ENCODE measurements around the gene STX2. TPM values are rescaled to one million over a fixed set of nuclear protein-coding genes. Genes with fewer than 3 reads are reported as not detected.
"Not testable (repeated sequence)": the region's sequence is repeated elsewhere in the genome, so short reads cannot be mapped to it uniquely, and the experiment has no call there.

STX2 gene
- total RNA-seq, 4 donors from 2014 or later, result 2.9 to 14.7 (median 4.7) TPM

DNA sequence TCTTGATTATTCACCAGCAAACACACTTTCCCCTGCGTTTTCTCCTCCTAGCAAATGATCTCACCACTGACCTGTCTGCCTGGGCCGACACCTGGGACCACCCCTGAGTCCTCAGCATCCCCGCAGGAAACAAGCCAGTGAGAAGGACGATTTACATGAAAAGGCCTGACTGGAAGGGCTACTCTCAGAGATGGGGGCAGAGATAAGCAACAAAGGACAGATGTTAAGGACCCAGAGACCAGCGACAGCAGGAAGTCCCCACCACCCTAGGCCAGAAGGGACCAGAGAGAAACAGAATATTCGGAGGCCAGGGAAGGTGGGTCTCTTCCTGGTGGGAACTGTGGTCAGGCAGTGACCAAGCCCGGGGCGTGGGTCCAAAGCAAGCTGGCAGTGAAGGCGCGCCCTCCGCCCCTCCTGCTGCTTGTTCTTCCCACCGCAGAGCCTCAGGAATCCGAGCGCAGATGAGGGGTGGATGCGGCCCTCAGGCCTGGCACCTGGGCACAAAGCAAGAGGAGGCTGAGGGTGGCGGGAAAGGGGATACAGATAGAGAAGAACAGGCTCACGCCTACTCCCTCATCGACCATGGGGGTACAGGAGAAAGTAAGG is 55.8 kb downstream of the STX2 start:
- DNase-seq (ENCODE audit: low spot score in 2 of 2), result peak in 1 of 2 donors; percentile 46
- intact Hi-C loops (cut with DNase I; ENCODE audit: low total_unique reads), result no loop called here
- no peak for TF ChIP-seq POLR2A (IDR thresholded peaks at IDR 0.05)
- TF ChIP-seq, protein P1, sequence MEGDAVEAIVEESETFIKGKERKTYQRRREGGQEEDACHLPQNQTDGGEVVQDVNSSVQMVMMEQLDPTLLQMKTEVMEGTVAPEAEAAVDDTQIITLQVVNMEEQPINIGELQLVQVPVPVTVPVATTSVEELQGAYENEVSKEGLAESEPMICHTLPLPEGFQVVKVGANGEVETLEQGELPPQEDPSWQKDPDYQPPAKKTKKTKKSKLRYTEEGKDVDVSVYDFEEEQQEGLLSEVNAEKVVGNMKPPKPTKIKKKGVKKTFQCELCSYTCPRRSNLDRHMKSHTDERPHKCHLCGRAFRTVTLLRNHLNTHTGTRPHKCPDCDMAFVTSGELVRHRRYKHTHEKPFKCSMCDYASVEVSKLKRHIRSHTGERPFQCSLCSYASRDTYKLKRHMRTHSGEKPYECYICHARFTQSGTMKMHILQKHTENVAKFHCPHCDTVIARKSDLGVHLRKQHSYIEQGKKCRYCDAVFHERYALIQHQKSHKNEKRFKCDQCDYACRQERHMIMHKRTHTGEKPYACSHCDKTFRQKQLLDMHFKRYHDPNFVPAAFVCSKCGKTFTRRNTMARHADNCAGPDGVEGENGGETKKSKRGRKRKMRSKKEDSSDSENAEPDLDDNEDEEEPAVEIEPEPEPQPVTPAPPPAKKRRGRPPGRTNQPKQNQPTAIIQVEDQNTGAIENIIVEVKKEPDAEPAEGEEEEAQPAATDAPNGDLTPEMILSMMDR (IDR thresholded peaks at IDR 0.05), result no peak

DNA sequence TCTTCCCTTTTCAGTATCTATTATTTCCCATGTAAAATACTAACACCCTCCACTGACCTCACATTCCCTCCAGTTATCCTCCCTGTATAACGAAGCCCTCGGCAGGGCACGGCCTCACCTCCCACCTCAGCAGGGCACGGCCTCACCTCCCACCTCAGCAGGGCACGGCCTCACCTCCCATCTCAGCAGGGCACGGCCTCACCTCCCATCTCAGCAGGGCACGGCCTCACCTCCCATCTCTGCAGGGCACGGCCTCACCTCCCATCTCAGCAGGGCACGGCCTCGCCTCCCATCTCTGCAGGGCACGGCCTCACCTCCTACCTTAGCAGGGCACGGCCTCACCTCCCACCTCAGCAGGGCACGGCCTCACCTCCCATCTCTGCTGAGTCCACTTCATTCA is 56.8 kb downstream of the STX2 start:
- peak in 1 of 2 donors; percentile 85 for DNase-seq (ENCODE audit: low spot score in 2 of 2)
- 88 to 91% methylated on average over 13 of the region's 13 CpGs for WGBS, 2 donors
- intact Hi-C loops (cut with DNase I; ENCODE audit: low total_unique reads); H3K4me3 ChIP-seq (ENCODE audit: low read depth, poor library complexity, severe bottlenecking): not testable (repeated sequence)

More for the DNA sequence above, 55.8 kb downstream of the STX2 start:
- H3K4me3 ChIP-seq (ENCODE audit: low read depth, poor library complexity, severe bottlenecking), result no peak overlapping the region
- 77 to 81% methylated on average over 18 of the region's 18 CpGs for WGBS, 2 donors

DNA sequence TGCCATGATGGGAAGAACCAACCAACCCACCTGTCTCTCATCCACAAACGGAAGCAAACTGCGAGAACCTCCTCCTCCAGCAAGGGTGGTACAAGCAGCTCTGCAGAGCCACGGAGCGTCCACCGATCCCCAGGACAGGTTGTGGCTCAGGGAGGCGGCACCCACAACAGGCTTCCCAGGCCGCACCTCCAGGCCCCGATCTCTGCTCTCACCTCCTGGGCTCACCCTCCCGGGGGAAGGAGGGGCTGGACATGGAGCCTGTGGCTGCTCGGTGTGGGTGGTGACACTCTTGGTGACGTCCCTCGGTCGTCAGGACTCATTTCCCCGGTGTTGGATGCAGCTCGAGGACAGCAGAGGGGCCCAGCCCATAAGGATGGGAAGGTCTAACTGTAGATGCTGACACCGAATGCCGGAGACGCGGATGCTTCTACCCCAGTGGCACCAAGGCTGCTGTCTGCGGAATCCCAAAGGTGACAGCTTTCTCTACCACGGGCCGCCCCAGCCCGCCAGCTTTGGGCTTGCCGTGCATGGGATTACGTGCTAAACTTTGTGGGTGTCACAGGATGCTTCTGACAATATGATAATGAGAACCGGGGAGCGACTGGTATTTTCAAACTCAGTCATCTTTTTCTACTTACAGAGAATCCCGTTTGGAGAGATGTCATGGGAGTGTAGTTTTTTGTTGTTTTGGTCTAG is 58.0 kb downstream of the STX2 start:
- WGBS, 2 donors, result 88 to 91% methylated on average over 23 to 28 of the region's 28 CpGs
- intact Hi-C loops (cut with DNase I; ENCODE audit: low total_unique reads), result no loop called here
- TF ChIP-seq, protein P1 (IDR thresholded peaks at IDR 0.05), result no peak
- TF ChIP-seq POLR2A (IDR thresholded peaks at IDR 0.05), result no peak
- no peak overlapping the region for H3K4me3 ChIP-seq (ENCODE audit: low read depth, poor library complexity, severe bottlenecking)
- DNase-seq (ENCODE audit: low spot score in 2 of 2), result peak in 1 of 2 donors; percentile 76

DNA sequence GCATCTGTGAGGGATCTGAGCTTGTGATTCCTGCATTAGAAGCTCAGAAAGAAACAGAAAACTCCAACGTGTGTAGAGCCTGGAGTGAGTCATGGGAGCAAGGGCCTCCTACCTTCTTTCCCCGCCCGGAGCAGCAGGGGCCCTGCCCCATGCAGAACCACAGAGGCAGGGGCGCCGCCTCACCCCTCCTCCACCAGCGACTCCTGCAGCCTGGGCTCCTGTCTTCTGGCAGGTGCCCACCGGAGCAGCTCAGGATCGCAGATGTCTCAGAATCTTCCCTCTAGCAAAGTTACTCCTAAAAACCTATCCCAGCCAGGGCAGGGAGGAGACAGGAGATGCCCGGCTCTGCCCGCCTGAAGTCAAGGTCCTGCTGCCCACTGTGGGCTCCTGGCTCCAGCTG is 58.7 kb downstream of the STX2 start:
- no peak overlapping the region for H3K4me3 ChIP-seq (ENCODE audit: low read depth, poor library complexity, severe bottlenecking)
- DNase-seq (ENCODE audit: low spot score in 2 of 2), result peak in 1 of 2 donors; percentile 63
- 73 to 76% methylated on average over 10 of the region's 10 CpGs for WGBS, 2 donors
- TF ChIP-seq POLR2A (IDR thresholded peaks at IDR 0.05), result no peak
- TF ChIP-seq, protein P1 (IDR thresholded peaks at IDR 0.05), result no peak
- intact Hi-C loops (cut with DNase I; ENCODE audit: low total_unique reads), result no loop called here

DNA sequence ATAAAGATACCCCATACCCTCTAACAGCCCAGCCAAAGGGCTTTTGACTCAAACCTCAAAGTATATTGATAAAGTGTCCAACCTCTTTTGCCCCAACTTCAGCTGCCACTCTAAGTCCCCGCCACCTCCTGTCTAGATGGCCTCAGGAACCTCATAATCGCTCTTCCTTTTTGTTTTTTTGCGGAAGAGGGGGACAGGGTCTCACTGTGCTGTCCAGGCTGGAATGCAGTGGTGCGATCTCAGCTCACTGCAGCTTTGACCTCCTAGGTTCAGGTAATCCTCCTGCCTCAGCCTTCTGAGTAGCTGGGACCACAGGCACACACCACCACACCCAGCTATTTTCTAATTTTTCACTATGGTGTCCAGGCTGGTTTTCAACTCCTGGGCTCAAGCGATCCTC is 60.3 kb downstream of the STX2 start:
- TF ChIP-seq POLR2A (IDR thresholded peaks at IDR 0.05), result no peak
- TF ChIP-seq, protein P1 (IDR thresholded peaks at IDR 0.05), result no peak
- DNase-seq (ENCODE audit: low spot score in 2 of 2), result no peak
- H3K4me3 ChIP-seq (ENCODE audit: low read depth, poor library complexity, severe bottlenecking), result no peak overlapping the region
- WGBS, 2 donors, result 89 to 98% methylated on average over 5 of the region's 5 CpGs
- intact Hi-C loops (cut with DNase I; ENCODE audit: low total_unique reads), result no loop called here

DNA sequence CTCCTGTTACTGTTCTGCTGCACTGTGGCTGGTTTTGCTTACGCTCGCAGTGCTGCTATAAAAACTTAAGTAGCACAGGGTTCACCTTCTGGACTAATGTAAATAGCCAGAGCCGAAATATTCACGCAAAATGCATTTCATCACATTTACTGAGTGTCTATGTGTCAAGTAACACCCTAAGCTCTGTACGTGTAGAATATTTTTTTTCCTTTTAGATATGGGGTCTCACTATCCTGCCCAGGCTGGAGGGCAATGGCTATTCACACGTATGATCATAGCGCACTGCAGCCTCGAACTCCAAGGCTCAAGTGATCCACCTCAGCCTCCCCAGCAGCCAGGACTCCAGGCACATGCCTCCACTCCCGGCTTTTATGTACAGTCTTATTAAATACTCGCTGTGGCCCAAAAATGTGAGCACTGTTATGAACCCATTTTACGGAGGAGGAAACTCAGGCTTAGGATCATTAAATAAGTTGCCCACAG is 62.2 kb downstream of the STX2 start:
- 69 to 76% methylated on average over 11 of the region's 11 CpGs for whole genome bisulfite sequencing, 2 donors
- TF ChIP-seq, protein P1 (IDR thresholded peaks at IDR 0.05), result no peak
- DNase-seq (ENCODE audit: low spot score in 2 of 2), result no peak
- intact Hi-C loops (cut with DNase I; ENCODE audit: low total_unique reads), result no loop called here
- H3K4me3 ChIP-seq (ENCODE audit: low read depth, poor library complexity, severe bottlenecking), result no peak overlapping the region

Measured in lower leg skin (tissue), 4 donors.